ENCODE data around the gene TTLL9.
"Not testable (repeated sequence)": the region's sequence is repeated elsewhere in the genome, so short reads cannot be mapped to it uniquely, and the experiment has no call there.

TTLL9 gene

GRCh38 chr20:31914170-31914569, 43.7 kb downstream of the TTLL9 start:
- no peaks in the 10 kb centered on the region for H3K36me3 ChIP-seq
- no peaks in the 10 kb centered on the region for H3K27me3 ChIP-seq
- H3K4me1 ChIP-seq = no peaks in the 10 kb centered on the region
- TF ChIP-seq, protein P1, sequence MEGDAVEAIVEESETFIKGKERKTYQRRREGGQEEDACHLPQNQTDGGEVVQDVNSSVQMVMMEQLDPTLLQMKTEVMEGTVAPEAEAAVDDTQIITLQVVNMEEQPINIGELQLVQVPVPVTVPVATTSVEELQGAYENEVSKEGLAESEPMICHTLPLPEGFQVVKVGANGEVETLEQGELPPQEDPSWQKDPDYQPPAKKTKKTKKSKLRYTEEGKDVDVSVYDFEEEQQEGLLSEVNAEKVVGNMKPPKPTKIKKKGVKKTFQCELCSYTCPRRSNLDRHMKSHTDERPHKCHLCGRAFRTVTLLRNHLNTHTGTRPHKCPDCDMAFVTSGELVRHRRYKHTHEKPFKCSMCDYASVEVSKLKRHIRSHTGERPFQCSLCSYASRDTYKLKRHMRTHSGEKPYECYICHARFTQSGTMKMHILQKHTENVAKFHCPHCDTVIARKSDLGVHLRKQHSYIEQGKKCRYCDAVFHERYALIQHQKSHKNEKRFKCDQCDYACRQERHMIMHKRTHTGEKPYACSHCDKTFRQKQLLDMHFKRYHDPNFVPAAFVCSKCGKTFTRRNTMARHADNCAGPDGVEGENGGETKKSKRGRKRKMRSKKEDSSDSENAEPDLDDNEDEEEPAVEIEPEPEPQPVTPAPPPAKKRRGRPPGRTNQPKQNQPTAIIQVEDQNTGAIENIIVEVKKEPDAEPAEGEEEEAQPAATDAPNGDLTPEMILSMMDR (IDR thresholded peaks at IDR 0.05; ENCODE audit: low read depth, low read length) = no peak
- no peak for DNase-seq
- H3K4me3 ChIP-seq (ENCODE audit: low read depth, low read length) = no peak overlapping the region
- no peaks in the 10 kb centered on the region for H3K9me3 ChIP-seq

DNA sequence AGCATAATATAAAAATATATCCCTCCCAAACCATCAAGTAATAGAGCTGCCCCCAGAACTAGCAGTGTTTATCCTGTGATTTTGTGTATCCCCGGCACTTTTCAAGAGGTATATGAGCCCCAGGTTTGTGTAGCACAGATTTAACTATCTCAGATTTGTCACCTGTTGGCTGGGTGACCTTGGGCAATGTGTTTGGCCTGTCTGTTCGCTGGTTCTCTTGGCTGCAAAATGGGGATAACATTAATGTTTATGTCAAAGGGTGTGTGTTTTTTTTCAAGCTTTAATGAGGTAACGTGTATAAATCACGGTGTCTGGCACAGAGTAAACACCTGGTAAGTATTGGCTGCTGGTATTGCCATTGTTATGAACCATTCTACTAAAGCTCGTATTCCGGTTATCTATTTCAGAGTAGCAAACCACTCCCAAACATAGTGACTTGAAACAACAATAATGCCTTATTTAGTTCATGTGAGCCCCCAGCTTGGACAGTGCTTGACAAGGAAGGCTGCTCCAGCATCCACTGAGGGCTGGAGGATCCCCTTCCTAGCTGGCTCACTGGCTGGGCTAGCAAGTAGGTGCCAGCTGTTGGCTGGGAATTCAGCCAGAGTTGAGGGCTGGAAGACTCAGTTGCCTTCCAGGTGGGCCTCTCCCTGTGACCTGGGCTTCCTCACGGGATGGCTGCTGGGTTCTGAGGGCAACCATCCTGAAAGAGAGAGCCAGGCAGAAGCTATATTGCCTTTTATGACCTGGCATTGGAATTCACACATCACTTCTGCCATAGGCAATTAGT, 45.3 kb downstream of the TTLL9 start:
- Histone ChIP-seq H3K36me3 (no peaks in the 10 kb centered on the region), H3K4me3 (ENCODE audit: low read depth, low read length) (no peak overlapping the region), H3K4me1 (no peaks in the 10 kb centered on the region), H3K9me3 (no peaks in the 10 kb centered on the region), H3K27me3 (no peaks in the 10 kb centered on the region)
- TF ChIP-seq, protein P1 (IDR thresholded peaks at IDR 0.05; ENCODE audit: low read depth, low read length) = no peak
- DNase-seq = no peak

GRCh38 chr20:31916708-31917107, 46.3 kb downstream of the TTLL9 start:
- Histone ChIP-seq H3K36me3 (no peaks in the 10 kb centered on the region), H3K9me3 (no peaks in the 10 kb centered on the region), H3K27me3 (no peaks in the 10 kb centered on the region), H3K4me3 (ENCODE audit: low read depth, low read length) (no peak overlapping the region), H3K4me1 (no peaks in the 10 kb centered on the region)
- DNase-seq = no peak
- TF ChIP-seq, protein P1 (IDR thresholded peaks at IDR 0.05; ENCODE audit: low read depth, low read length) = no peak

DNA sequence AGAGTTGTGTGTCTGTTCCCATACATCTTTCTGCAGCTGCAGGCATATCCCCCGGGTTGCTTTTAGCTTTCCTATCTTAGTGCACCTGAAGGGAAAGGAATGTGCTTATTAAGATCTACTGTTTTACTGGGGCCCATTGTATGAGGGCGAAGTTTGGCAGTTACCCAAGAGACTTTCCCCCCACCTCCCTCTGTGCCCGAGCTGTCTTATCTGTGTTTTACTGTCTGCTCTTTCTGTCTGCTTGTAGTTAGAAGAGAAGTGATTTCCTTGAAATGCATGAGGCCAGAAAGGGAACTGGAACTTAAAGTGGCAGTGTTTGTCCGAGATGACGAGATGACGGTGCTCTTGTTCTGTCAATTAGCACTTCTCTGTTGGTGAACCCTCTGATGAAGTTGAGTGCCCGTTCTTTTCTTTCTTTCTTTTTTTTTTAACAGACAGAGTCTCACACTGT, 47.6 kb downstream of the TTLL9 start:
- DNase-seq; H3K4me3 ChIP-seq (ENCODE audit: low read depth, low read length); H3K27me3 ChIP-seq: not testable (repeated sequence)

GRCh38 chr20:31918466-31919105, 48.2 kb downstream of the TTLL9 start:
- H3K4me3 ChIP-seq (ENCODE audit: low read depth, low read length) = no peak overlapping the region
- TF ChIP-seq, protein P1 (IDR thresholded peaks at IDR 0.05; ENCODE audit: low read depth, low read length) = no peak
- H3K4me1 ChIP-seq = no peaks in the 10 kb centered on the region
- DNase-seq = no peak
- H3K27me3 ChIP-seq = no peaks in the 10 kb centered on the region
- H3K36me3 ChIP-seq = no peaks in the 10 kb centered on the region
- no peaks in the 10 kb centered on the region for H3K9me3 ChIP-seq

More for the DNA sequence above, 47.6 kb downstream of the TTLL9 start:
- H3K9me3 ChIP-seq, H3K4me1 ChIP-seq, H3K36me3 ChIP-seq: not testable (repeated sequence)

GRCh38 chr20:31919410-31920155, 49.1 kb downstream of the TTLL9 start:
- DNase-seq = no peak
- Histone ChIP-seq H3K4me3 (ENCODE audit: low read depth, low read length) (no peak overlapping the region), H3K27me3 (no peaks in the 10 kb centered on the region), H3K4me1 (no peaks in the 10 kb centered on the region), H3K9me3 (no peaks in the 10 kb centered on the region), H3K36me3 (no peaks in the 10 kb centered on the region)
- TF ChIP-seq, protein P1 (IDR thresholded peaks at IDR 0.05; ENCODE audit: low read depth, low read length) = no peak

All from BE2C (cell line).